Large intestine (tissue), 3 donors: ENCODE measurements around the gene PDK2. TPM values are rescaled to one million over a fixed set of nuclear protein-coding genes. Genes with fewer than 3 reads are reported as not detected.

ENCODE experiments used
- DNase-seq, 2 donors: peaks; one replicate each; pipeline versions ENCODE4 v3.0.0 to v3.0.0-alpha.2; 2013
- H3K27ac ChIP-seq: one replicate; pipeline ENCODE4 v1.5.1; 2013; ENCODE audit warnings: low read length
- H3K27me3 ChIP-seq: 2 replicates; pipeline ENCODE4 v1.6.1; 2013; ENCODE audit warnings: low read length; ENCODE audit not compliant: control insufficient read depth, insufficient read depth
- H3K36me3 ChIP-seq: 2 replicates; pipeline ENCODE4 v1.6.1; 2013; ENCODE audit warnings: low read length; ENCODE audit not compliant: control insufficient read depth, insufficient read depth
- H3K4me1 ChIP-seq: one replicate; pipeline ENCODE4 v1.6.1; 2013; ENCODE audit warnings: low read length; ENCODE audit not compliant: control insufficient read depth, insufficient read depth
- H3K4me3 ChIP-seq: one replicate; pipeline ENCODE4 v1.5.1; 2013; ENCODE audit warnings: low read length
- H3K9me3 ChIP-seq: one replicate; pipeline ENCODE4 v1.6.1; 2013; ENCODE audit warnings: mild to moderate bottlenecking, low read depth, low read length, moderate library complexity; ENCODE audit not compliant: control insufficient read depth
- WGBS: methylation state at CpG from one replicate; pipeline ENCODE4 v1.1.5; 2013; ENCODE audit warnings: low lambda C conversion rate; ENCODE audit not compliant: insufficient coverage; 5-methylcytosine and 5-hydroxymethylcytosine counted together
- polyA plus RNA-seq: library from polyadenylated mRNA; unstranded; fragments of 120-200 nt; gene quantifications from one replicate; pipeline ENCODE4 v1.2.1, GENCODE V29; 2013

PDK2 gene
- polyA plus RNA-seq, 1 donor: 78.5 TPM

- no peak overlapping the region for H3K4me3 ChIP-seq
- peaks cover 23% of the 10 kb centered on the region for H3K4me1 ChIP-seq
- WGBS: no CpG with 5 or more reads among the region's 16 CpGs
- peaks cover 9% of the 10 kb centered on the region for H3K27me3 ChIP-seq
- H3K27ac ChIP-seq: no peak overlapping the region
- peaks cover 45% of the 10 kb centered on the region for H3K36me3 ChIP-seq
- H3K9me3 ChIP-seq: peaks cover 3% of the 10 kb centered on the region
- no peak for DNase-seq
Measured at GRCh38 chr17:50133769-50134099, 38.6 kb downstream of the PDK2 start.

DNA sequence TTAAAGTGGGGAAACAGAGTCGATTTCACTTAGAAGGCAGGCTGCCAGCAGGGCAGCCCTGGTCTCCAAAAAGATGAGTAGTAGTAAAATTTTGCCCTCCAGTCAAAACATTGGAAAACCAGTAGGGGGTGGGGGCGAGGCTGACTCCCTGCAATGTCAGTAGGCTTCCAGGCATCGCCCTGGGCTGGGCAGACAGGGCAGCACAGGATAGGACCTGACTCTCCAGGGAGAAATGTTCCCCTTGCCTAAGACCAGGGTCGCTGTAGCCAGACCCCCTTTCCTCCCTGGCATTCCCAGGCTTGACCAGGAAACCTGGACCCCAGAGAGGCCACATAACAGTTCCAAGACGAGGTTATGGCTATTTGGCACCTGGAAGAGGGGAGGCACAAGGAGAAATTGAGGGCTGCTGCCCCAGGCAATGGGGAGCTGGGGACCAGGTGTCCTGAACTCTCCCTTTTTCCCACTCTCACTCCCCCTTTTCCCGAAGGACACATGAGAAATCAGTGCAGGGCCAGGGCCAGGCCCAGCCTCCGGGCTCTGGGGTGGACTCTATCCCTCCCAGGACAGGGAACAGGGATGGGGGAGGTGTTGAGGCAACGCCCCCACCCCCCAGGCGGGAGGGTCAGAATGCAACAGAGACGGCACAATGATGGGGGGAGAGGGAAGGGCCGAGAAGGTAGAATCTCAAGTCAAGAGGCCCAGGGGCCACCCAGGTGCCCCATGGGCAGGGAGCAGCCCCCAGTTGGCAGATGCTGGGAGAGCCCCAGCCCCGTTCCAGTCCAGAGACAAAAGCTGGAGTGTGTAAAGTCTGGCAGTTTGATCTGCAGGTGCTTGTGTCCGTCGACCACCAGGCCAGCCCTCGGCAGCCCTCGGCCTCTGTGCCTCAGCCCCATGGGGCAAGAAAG, 39.3 kb downstream of the PDK2 start:
- peaks cover 3% of the 10 kb centered on the region for H3K9me3 ChIP-seq
- H3K4me1 ChIP-seq: peaks cover 20% of the 10 kb centered on the region
- no peak overlapping the region for H3K4me3 ChIP-seq
- no CpG with 5 or more reads among the region's 16 CpGs for WGBS
- no peak overlapping the region for H3K27ac ChIP-seq
- peaks cover 9% of the 10 kb centered on the region for H3K27me3 ChIP-seq
- no peak for DNase-seq
- H3K36me3 ChIP-seq: peaks cover 52% of the 10 kb centered on the region

DNA sequence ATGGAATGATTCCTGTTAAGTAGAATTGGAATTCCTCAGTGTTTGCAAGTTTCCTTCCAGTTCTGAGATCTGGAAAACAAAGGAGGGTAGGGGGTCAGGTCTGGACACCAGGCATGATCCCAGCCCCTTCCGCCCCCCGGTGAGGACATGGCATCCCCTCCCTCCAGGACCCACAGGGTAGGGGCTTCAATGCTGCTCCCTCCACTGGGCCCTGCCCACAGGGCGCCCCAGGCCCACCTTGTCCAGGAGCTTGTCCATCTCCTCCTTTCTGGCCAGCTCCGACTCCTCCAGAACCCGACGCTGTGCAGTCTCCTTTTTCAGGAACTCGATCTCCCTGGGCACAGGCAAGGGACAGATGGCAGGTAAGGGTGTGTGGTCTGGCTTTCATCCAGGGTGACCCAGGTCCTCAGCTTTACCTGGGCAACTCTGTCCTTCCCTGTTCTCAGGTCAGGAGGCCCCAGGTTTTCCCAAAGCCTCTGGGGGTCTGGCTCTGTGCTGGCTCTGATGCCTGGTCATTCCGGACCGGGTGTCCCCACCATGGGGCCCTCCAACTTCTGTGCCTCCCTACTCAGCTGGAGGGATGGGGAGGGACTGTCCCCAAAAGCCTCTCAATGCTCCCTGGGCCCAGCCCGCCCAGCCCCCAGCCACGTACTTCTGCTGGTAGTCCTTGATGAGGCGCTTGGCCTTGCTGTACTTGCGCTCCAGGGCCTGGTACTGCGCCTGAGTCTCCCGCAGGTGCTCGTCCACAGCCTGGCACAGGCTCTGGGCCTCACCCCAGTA, 40.4 kb downstream of the PDK2 start:
- H3K27me3 ChIP-seq: peaks cover 4% of the 10 kb centered on the region
- no CpG with 5 or more reads among the region's 16 CpGs for WGBS
- H3K36me3 ChIP-seq: peaks cover 62% of the 10 kb centered on the region
- peaks cover 3% of the 10 kb centered on the region for H3K9me3 ChIP-seq
- peaks cover 15% of the 10 kb centered on the region for H3K4me1 ChIP-seq
- no peak for DNase-seq
- H3K4me3 ChIP-seq: no peak overlapping the region
- H3K27ac ChIP-seq: no peak overlapping the region

- no CpG with 5 or more reads among the region's 11 CpGs for WGBS
- H3K4me3 ChIP-seq: no peak overlapping the region
- H3K27ac ChIP-seq: no peak overlapping the region
- no peak for DNase-seq
- peaks cover 13% of the 10 kb centered on the region for H3K4me1 ChIP-seq
- H3K9me3 ChIP-seq: peaks cover 3% of the 10 kb centered on the region
- H3K36me3 ChIP-seq: peaks cover 68% of the 10 kb centered on the region
- no peaks in the 10 kb centered on the region for H3K27me3 ChIP-seq
Measured at GRCh38 chr17:50136096-50136687, 41.0 kb downstream of the PDK2 start.

GRCh38 chr17:50137042-50137441, 41.9 kb downstream of the PDK2 start:
- no peaks in the 10 kb centered on the region for H3K27me3 ChIP-seq
- H3K4me3 ChIP-seq: no peak overlapping the region
- no peak overlapping the region for H3K27ac ChIP-seq
- peaks cover 3% of the 10 kb centered on the region for H3K9me3 ChIP-seq
- H3K36me3 ChIP-seq: peaks cover 77% of the 10 kb centered on the region
- no peak for DNase-seq
- no CpG with 5 or more reads among the region's 4 CpGs for WGBS
- H3K4me1 ChIP-seq: peaks cover 13% of the 10 kb centered on the region

DNA sequence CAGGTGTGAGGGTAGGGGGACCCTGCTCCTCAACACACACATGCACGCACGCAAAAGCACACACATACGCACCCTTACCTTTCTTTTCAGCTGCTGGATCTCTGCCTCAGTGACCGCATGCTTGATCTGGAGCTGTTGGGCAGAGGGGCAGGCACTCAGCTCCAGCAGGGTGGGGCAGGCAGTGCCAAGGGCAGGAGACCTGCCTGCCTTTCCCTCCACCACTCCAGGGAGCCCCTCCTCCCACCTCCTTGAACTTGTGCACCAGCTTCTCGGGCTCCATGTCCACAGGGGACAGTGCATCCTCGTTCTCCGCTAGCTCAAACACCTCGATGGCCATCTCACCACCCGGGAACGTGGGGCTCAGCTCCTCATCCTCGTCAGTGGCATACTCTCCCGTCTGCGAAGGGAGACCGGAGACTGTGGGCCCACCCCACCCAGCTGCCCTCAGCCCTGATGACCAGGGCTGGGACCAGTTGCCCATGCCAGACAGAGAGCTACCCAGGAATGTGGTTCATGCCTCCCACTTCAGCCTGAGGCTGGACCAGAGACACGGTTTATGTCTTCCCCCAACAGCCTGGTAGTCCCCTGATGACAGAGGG, 44.1 kb downstream of the PDK2 start:
- peaks cover 97% of the 10 kb centered on the region for H3K36me3 ChIP-seq
- peaks cover 4% of the 10 kb centered on the region for H3K4me1 ChIP-seq
- no peak overlapping the region for H3K4me3 ChIP-seq
- WGBS: no CpG with 5 or more reads among the region's 15 CpGs
- no peaks in the 10 kb centered on the region for H3K27me3 ChIP-seq
- DNase-seq: no peak
- H3K9me3 ChIP-seq: peaks cover 3% of the 10 kb centered on the region
- no peak overlapping the region for H3K27ac ChIP-seq

DNA sequence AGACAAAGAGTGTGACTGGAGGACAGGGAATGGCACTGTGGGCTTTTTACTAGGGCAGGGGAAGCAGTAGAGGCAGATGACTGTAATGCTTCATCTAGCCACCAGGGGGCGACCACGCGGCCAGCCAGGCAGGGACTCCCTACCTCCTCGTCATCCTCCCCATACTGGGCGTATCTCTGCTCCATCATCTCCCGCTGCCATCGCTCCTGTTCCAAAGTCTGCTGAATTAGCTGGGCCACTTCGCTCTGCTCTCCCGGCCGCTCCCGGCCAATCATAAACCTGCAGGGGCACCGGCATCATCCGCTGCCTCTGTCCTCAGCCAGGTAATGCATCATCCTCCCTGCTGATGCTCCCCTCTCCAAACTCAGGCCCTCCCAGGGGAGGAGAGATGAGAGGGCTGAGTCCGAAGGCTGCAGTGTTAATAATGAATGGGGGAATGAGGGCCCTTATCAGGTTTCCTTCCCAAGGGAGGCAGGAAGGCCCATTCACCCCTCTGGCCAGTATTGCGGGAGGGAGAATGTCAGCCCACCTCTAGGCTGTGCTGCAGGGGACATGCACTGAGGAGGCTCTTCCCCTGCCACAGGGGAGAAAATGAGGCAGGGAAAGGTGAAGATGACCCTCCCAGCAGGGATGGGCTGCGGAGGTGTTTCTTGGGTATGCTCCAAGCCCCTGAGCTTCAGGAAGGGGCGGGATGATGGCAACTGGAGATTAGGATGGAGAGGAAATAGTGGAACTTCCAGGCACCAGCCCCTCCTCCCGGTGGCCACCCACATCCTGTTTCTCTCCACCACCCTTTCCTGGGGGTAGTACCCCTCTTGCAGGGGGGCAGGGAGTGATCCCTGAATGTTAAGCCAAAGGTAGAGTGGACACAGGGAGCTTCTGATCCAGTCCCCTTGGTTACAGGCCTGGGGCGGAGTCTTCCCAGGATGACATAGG, 45.1 kb downstream of the PDK2 start:
- Histone ChIP-seq H3K4me3 (no peak overlapping the region), H3K27me3 (no peaks in the 10 kb centered on the region), H3K4me1 (peaks cover 11% of the 10 kb centered on the region), H3K27ac (no peak overlapping the region), H3K36me3 (peaks cover 99% of the 10 kb centered on the region), H3K9me3 (peaks cover 3% of the 10 kb centered on the region)
- peak; percentile 71 to 77 for DNase-seq
- WGBS: 10% methylated on average over 2 of the region's 19 CpGs

GRCh38 chr17:50141026-50141744, 46.0 kb downstream of the PDK2 start:
- peaks cover 94% of the 10 kb centered on the region for H3K36me3 ChIP-seq
- H3K27ac ChIP-seq: no peak overlapping the region
- no peak for DNase-seq
- no CpG with 5 or more reads among the region's 16 CpGs for WGBS
- H3K27me3 ChIP-seq: no peaks in the 10 kb centered on the region
- H3K4me1 ChIP-seq: peaks cover 20% of the 10 kb centered on the region
- peaks cover 3% of the 10 kb centered on the region for H3K9me3 ChIP-seq
- no peak overlapping the region for H3K4me3 ChIP-seq

- no peaks in the 10 kb centered on the region for H3K27me3 ChIP-seq
- peaks cover 26% of the 10 kb centered on the region for H3K4me1 ChIP-seq
- no peak overlapping the region for H3K27ac ChIP-seq
- no CpG with 5 or more reads among the region's 8 CpGs for WGBS
- no peak for DNase-seq
- peaks cover 3% of the 10 kb centered on the region for H3K9me3 ChIP-seq
- H3K36me3 ChIP-seq: peaks cover 94% of the 10 kb centered on the region
- no peak overlapping the region for H3K4me3 ChIP-seq
Measured at GRCh38 chr17:50141745-50142110, 46.6 kb downstream of the PDK2 start.
